NCI-H446 treated with DMSO at 0.1 percent for 48 hours (cell line): Measurements from ENCODE around the gene GPR160.

Experiments used
- DNase-seq: peaks from one replicate; lab custom pipeline; 2025; lab: John Stamatoyannopoulos, UW

Gene GPR160

DNA sequence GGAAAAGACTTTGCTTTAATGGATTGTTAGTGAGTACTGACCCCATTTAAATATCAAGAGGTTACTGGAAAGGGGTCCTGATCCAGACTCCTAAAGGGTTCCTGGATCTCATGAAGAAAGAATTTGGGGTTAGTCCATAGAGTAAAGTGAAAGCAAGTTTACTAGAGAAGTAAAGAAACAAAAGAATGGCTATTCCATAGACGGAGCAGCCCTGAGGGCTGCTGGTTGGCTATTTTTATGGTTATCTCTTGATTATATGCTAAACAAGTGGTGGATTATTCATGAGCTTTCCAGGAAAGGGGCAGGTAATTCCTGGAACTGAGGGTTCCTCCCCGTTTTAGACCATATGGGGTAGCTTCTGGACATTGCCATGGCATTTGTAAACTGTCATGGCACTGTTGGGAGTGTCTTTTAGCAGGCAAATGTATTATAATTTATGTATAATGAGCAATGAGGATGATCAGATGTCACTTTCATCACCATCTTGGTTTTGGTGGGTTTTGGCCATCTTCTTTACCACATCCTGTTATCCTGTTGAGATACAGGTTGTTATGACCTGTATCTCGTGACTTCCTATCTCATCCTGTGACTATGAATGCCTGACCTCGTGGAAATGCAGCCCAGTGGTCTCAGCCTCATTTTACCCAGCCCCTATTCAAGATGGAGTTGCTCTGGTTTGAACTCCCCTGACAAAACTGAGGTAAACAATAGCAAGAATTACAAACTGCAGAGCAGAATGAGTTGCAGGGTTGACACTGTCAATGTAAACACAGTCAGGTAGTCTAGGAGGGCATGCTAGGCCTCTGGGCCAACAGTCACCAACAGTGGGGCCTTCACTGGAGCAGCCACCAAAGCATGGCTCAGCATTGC, 10.3 kb upstream of the GPR160 start:
- DNase-seq, result no peak

GRCh38 chr3:170033489-170033888, 4.3 kb upstream of the GPR160 start:
- no peak for DNase-seq

- no peak for DNase-seq
Observed at GRCh38 chr3:170038434-170039110, 777 bp downstream of the GPR160 start.

GRCh38 chr3:170040418-170040817, 2.6 kb downstream of the GPR160 start:
- no peak for DNase-seq

- DNase-seq, result no peak
Observed at GRCh38 chr3:170043506-170043905, 5.7 kb downstream of the GPR160 start.

- DNase-seq, result no peak
Observed at GRCh38 chr3:170044271-170044670, 6.5 kb downstream of the GPR160 start.

- no peak for DNase-seq
Observed at GRCh38 chr3:170044795-170045244, 7.0 kb downstream of the GPR160 start.

- DNase-seq, result no peak
Observed at GRCh38 chr3:170046269-170047132, 8.7 kb downstream of the GPR160 start.

DNA sequence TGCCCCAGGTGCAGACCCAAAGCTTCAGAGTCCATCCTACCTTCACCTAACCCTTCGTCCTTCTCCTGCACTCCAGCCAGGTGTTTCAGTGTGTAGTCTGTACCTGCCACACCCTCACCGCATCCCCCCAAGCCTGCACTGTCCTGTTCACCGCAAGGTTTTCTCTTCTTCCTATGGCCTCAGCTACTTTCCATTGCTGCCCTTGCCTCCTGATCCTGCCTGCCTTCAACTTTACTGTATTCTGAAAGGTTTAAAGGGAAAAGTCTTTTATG, 9.3 kb downstream of the GPR160 start:
- no peak for DNase-seq

- DNase-seq, result no peak
Observed at GRCh38 chr3:170049146-170050000, 11.6 kb downstream of the GPR160 start.

- DNase-seq, result no peak
Observed at GRCh38 chr3:170050753-170051152, 13.0 kb downstream of the GPR160 start.

DNA sequence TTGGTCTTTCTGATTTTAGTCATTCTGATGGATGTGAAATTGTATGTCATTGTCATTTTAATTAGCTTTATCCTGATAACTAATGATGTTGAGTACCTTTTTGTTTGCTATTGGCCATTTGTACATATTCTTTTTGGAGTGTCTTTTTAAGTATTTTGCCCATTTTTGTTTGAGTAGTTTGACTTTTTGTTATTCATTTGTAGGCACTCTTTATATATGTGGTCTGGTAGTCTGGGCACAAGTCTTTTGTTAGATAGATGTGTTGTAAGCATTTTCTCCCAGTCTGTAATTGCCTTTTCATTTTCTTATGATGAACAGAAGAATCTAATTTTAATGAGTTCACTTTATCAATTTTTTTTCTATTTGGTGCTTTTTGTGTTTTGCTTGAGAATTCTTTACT, 14.6 kb downstream of the GPR160 start:
- DNase-seq, result no peak

DNA sequence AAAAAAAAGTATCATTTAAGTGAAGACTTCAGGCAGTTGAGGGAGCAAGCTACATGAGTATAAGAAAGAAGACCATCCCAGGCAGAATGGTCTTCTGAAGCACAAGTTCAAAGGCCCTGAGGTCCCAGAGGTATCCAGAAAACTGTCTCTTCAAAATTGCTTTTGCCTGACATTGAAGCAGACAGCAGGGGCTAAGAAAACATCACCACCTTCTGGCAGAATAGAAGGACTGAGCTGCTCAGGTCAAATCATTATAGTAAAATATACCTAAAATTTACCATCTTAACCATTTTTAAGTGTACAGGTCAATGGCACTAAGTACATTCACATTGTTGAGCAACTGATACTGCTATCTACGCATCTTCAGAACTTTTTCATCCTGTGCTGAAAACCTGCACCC, 16.4 kb downstream of the GPR160 start:
- DNase-seq, result no peak

DNA sequence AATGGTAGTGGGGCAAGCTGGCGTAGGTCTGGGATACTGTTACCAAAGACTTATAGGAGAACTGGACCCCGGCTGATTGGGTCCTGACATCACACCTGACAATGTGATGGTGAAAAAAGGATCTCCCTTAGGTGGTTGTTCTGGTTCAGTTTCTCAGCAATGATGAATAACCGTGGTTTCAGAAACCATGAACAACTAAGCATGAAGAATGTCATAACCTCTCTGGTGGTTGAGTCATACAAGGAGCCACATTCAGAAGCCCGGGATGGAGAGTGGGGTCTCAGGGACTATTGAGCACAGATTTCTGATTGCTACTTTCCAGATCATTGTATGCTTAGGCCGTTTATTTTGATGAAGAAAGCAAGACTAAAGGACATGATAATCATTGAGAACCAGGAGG, 17.4 kb downstream of the GPR160 start:
- DNase-seq, result no peak

DNA sequence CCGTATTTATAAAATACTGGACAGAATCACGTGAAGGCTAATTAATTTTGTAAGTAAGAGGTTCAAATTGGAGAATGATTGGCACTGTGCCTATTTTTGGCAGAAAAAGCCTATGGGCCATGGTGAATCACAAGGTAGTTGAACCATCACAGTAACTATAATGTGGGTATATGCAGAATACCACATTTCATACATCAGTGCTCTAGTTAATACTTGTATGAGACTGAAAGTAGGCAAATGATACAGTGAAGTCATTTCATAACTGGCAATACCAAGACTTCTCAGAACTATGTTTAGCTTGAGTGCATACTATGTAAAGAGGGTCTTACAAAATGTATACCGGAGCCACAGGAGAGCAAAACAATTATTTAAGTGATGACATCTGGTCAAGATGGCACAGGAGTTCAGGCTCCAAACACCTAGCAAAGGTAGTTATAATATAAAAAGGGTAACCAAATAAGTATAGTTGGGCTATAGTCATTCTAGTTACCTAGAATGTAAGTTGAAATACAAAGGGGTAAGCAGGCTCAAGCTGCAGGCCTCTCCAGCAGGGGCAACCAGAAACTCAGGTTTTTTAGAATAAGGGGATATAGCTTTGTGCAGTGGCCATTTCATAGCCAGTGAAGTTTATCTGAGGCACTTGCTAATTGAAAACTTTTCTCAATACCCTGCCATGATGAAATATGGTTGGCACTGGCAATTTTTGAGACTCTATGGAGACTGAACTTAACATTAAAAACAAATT, 19.1 kb downstream of the GPR160 start:
- no peak for DNase-seq

DNA sequence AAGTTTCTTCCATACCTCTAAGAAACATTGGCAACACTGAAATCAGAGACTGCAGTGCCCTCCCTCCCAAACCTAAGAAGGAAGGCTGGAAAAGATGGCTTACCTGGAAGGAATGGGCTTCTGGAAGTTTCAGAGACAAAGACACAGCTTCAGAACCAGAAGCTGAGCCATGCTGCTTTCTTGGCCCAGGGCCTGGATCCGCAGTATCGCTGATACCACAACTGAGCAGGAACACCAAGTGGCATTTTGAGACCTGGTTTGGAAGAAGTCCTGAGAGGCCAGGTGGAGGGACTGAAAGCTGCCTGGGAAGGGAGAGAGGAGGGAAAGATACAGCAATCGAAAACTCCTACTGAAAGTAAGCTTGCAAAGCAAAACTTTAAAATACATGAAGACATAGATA, 19.8 kb downstream of the GPR160 start:
- no peak for DNase-seq

DNA sequence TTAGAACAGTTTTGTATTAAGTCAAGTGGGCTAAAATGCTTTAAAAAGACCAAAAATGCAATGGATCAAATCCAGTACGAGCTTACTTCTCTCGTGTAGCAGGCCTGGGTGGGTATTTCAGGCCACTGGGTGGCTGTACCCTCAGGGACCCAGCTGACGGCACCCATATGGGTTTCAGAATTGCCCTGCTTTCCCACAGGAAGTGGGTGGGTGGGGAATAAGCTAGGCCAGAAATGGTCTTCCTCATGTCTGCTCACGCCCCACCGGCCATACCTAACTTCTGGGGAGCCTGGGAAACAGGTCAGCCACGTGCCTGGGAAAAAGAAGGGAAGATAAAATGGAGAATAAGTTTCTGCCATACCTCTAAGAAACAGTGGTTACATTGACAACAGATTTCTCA, 20.3 kb downstream of the GPR160 start:
- DNase-seq, result no peak

DNA sequence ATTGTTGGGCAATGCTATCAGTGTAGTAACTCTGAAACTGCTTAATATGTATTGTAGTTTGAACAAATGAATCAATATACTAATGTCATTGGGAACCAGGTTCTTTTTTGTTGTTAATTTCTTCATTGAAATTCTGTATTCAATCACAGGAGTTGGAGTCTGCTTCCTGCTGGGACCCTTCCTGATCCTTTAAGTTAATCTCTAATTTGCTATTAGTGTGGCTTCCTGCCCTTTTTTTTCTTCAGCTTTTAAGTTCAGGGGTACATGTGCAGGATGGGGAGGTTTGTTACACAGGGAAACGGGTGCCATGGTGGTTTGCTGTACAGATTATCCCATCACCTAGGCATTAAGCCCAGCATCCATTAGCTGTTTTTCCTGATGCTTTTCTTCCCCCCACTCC, 21.7 kb downstream of the GPR160 start:
- DNase-seq, result no peak

GRCh38 chr3:170062068-170062467, 24.3 kb downstream of the GPR160 start:
- no peak for DNase-seq

- no peak for DNase-seq
Observed at GRCh38 chr3:170062769-170063168, 25.0 kb downstream of the GPR160 start.

DNA sequence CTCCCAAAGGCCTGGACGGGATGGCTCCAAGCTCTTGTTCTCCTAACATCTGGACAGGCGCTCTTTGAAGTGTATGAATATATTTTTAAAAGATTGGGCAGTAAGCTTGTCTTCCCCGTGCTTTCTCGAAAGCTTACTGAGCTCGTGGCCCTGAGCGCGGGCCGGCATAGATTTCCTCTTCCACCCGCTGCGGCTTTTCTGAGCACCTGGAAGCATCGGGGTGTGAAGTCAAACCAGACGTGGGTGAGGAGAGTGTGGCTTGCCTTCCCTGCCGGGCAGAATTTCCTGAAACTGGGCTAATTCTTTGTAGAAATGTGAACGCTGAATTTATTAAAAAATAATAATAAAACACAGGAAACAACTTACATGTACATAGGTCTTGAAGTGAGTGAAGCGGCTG, 25.9 kb downstream of the GPR160 start:
- no peak for DNase-seq
